Measurements from ENCODE around the gene TRPV2. TPM values are rescaled to one million over a fixed set of nuclear protein-coding genes. Genes with fewer than 3 reads are reported as not detected.

Gene TRPV2
- total RNA-seq, 1 donor from 2014 or later: 0.26 TPM

DNA sequence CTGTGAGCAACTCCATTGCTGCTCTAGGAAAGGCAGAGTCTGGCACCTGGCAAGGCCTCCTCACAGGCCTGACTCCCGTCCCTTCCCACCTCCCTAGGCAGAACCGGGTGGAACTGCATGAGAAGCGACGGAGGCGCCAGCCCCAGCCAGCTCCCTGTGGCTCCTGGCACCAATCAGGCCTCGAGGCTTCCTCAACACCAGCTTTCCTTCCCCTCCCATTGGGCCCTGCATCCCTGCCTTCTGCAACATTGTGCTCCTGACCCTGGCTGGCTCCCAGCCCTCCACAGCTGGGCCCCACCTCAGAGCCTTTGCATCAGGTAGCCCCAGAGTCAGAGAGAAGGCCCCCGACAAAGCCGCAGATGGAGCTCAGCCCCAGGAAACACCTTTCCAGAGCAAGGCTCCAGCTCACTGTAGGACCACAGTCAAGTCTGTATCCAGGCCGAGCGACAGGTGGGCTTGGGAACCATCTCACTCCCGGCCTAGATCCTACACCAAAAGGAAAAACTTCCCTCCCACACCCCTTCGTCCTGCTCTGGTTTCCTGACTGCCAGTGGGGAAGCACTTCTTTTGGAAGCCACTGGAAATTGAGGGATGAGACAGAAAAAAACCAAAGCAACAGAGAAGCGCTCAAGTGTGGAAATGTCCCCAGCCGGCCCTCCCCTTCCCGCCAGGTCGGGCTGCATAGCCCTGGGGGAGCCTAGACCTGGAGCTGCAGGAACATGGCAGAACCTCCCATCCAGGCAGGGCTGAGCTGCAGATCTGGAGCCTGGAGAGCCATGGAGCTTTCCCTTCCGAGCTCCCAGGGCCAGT, 45.6 kb downstream of the TRPV2 start:
- FAIRE-seq: no peak

DNA sequence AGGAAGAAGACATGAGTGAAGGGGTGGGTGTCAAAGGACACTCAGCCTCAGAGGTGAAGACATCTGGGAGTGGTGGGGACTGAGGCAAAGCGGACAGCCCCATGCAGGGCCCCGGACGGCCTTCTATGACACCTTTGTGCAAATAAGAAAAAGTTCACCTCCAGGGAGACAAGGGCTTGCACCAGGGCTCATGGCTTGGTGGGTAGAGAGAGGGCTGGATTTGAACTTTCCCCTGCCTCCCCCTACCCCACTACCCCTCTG, 46.2 kb downstream of the TRPV2 start:
- DNase-seq (ENCODE audit: low read depth) (no peak), FAIRE-seq (no peak)
- no peak overlapping the region for H3K4me3 ChIP-seq (ENCODE audit: low read depth, low read length)
- no peaks in the 10 kb centered on the region for H3K27me3 ChIP-seq (ENCODE audit: control insufficient read depth, insufficient read depth, low read length)
- H3K36me3 ChIP-seq (ENCODE audit: control insufficient read depth, insufficient read depth, low read length): peaks cover 6% of the 10 kb centered on the region
- TF ChIP-seq, protein P1, sequence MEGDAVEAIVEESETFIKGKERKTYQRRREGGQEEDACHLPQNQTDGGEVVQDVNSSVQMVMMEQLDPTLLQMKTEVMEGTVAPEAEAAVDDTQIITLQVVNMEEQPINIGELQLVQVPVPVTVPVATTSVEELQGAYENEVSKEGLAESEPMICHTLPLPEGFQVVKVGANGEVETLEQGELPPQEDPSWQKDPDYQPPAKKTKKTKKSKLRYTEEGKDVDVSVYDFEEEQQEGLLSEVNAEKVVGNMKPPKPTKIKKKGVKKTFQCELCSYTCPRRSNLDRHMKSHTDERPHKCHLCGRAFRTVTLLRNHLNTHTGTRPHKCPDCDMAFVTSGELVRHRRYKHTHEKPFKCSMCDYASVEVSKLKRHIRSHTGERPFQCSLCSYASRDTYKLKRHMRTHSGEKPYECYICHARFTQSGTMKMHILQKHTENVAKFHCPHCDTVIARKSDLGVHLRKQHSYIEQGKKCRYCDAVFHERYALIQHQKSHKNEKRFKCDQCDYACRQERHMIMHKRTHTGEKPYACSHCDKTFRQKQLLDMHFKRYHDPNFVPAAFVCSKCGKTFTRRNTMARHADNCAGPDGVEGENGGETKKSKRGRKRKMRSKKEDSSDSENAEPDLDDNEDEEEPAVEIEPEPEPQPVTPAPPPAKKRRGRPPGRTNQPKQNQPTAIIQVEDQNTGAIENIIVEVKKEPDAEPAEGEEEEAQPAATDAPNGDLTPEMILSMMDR (IDR thresholded peaks at IDR 0.05; ENCODE audit: insufficient read depth, low read length, severe bottlenecking): no peak

More for the DNA sequence above, 45.6 kb downstream of the TRPV2 start:
- TF ChIP-seq, protein P1 (IDR thresholded peaks at IDR 0.05; ENCODE audit: insufficient read depth, low read length, severe bottlenecking): no peak
- no peak for DNase-seq (ENCODE audit: low read depth)
- Histone ChIP-seq H3K4me3 (ENCODE audit: low read depth, low read length) (no peak overlapping the region), H3K36me3 (ENCODE audit: control insufficient read depth, insufficient read depth, low read length) (peaks cover 6% of the 10 kb centered on the region), H3K27me3 (ENCODE audit: control insufficient read depth, insufficient read depth, low read length) (no peaks in the 10 kb centered on the region)

DNA sequence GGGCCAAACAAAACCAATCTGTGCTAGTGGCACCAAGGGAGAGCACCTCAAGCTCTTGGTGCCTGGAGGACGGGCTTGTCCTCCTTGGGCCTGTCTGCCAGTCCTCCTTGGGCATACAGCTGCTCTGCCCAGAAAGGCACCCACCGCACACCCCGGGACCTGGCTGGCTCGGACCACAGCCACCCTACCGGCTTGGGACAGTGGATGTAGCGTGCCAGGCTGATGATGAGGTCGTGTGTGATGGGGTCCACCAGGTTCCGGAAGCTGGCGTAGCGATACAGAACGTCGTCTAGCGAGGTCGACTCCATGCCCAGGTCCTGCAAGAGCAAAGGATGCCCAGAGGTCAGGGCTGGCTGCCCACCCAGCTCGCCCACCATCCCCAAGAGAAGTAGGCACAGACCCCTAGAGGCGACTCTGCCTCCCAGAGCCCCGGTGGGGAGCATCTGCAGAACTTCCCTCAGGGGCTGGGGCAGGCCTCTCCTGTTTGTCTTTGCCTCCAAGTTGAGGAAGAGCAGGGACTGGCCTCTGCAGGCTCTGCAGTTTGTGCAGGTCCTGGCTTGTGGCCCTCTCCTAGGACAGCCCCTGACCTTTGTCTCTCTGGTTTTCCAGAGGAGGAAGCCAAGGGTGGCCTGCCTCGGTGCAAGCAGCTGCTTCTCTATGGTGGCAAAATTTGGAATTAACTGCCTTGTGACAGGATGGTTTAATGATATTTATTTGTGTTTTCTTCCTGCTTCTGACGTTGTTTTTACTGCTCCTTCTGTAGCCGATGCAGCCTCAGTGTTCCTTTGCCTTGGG, 46.9 kb downstream of the TRPV2 start:
- no peaks in the 10 kb centered on the region for H3K27me3 ChIP-seq (ENCODE audit: control insufficient read depth, insufficient read depth, low read length)
- FAIRE-seq: no peak
- peaks cover 4% of the 10 kb centered on the region for H3K36me3 ChIP-seq (ENCODE audit: control insufficient read depth, insufficient read depth, low read length)
- no peak for DNase-seq (ENCODE audit: low read depth)
- no peak overlapping the region for H3K4me3 ChIP-seq (ENCODE audit: low read depth, low read length)
- TF ChIP-seq, protein P1 (IDR thresholded peaks at IDR 0.05; ENCODE audit: insufficient read depth, low read length, severe bottlenecking): no peak

DNA sequence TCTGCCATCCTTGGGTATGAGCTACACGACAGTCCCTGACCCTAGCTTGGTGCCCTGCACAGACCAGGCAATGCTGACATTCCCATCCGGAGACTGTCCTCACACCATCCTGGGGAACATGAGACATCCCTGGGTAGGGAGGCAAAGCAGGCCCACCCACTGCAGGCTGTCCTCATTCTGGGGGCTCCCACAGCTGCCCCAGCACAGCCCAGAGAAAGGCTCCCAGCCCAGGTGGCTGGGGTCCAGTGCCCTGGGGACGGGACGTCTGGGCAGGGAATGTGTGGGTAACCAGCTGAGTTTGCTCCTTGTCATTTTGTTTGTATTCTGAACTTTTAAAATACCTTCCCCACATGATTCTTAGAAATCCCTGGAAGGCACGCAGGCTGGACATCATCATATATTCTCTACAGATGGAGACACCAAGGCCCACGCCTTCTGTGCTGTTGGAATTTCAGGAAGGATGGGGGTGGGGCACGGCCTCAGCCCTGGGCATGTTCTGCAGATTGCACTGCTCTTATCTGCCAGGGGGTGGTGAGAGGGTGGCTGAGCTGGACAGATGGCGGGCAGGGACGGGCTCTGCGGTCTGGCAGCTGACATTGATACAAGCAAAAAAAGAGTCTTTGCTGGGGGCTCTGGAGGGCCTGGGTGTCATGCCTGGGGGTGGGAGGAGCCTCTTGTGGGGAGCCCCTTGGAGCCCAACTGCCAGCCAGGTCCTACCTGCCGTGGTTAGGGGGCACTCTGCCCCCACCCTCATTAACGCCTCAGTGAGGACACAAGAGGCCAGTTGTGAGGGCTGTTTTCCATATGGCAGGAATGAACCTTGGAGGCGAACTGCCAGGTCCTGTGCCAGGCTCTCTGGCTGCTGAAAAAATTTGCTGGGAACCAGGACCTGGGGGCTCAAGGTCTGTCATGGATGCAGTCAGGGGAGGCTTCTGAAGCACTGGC, 48.3 kb downstream of the TRPV2 start:
- DNase-seq (ENCODE audit: low read depth): peak; percentile 46
- FAIRE-seq: no peak
- H3K27me3 ChIP-seq (ENCODE audit: control insufficient read depth, insufficient read depth, low read length): no peaks in the 10 kb centered on the region
- H3K4me3 ChIP-seq (ENCODE audit: low read depth, low read length): no peak overlapping the region
- TF ChIP-seq, protein P1 (IDR thresholded peaks at IDR 0.05; ENCODE audit: insufficient read depth, low read length, severe bottlenecking): peak; percentile 46
- peaks cover 4% of the 10 kb centered on the region for H3K36me3 ChIP-seq (ENCODE audit: control insufficient read depth, insufficient read depth, low read length)

DNA sequence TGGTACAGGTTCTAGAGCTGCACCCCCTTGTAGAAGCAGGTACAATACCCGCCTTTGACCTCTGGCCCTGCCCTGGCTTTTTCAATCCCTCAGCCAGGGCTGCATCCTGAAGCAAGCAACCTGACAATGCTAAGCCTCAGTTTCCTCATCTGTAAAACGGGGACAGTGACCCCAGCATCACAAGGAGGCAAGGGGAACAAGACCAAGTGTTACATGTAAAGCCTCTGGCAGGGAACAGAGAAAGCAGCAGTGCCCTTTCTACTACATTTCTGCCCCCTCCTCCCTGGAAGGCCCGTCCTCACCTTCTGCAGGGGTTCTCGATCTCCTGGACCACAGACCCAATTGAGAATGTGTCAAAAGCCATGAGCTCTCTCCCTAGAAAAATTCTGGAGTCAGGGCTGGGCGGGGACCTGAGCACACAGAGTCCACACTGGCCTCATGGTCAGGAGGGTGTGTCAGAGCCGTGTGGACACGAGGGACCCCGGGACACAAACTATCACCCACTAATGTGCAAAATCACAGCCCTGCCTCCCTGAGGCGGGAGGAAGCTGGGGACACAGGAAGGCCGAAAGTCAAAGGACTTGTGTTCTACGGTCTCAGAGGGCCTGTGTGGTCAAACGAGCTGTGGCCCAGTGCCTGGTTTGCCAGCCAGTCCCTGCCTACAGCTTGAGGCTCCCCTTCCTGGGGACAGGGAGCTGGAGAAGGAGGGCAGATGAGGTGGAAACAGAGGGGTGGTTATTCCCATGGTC, 49.1 kb downstream of the TRPV2 start:
- no peak for FAIRE-seq

More for the DNA sequence above, 49.1 kb downstream of the TRPV2 start:
- DNase-seq (ENCODE audit: low read depth): no peak
- no peak overlapping the region for H3K4me3 ChIP-seq (ENCODE audit: low read depth, low read length)
- peaks cover 4% of the 10 kb centered on the region for H3K36me3 ChIP-seq (ENCODE audit: control insufficient read depth, insufficient read depth, low read length)
- H3K27me3 ChIP-seq (ENCODE audit: control insufficient read depth, insufficient read depth, low read length): no peaks in the 10 kb centered on the region
- TF ChIP-seq, protein P1 (IDR thresholded peaks at IDR 0.05; ENCODE audit: insufficient read depth, low read length, severe bottlenecking): no peak
